ENCODE measurements around the gene FXYD4. TPM values are rescaled to one million over a fixed set of nuclear protein-coding genes. Genes with fewer than 3 reads are reported as not detected.

FXYD4 gene
- total RNA-seq, 2 donors from 2014 or later: not detected

GRCh38 chr10:43370671-43371215 lies 693 bp upstream of the FXYD4 start:
- intact Hi-C loops (cut with DNase I): no loop called here
- DNase-seq (ENCODE audit: low spot score): peak; percentile 54

GRCh38 chr10:43372765-43373361 lies 1.4 kb downstream of the FXYD4 start:
- intact Hi-C loops (cut with DNase I): no loop called here
- peak; percentile 58 for DNase-seq (ENCODE audit: low spot score)

- intact Hi-C loops (cut with DNase I): no loop called here
- peak; percentile 47 for DNase-seq (ENCODE audit: low spot score)
Observed at GRCh38 chr10:43373461-43373860, 2.0 kb downstream of the FXYD4 start.

GRCh38 chr10:43374194-43374593 lies 2.8 kb downstream of the FXYD4 start:
- DNase-seq (ENCODE audit: low spot score): peak; percentile 68
- intact Hi-C loops (cut with DNase I): no loop called here

GRCh38 chr10:43375401-43376020 lies 4.1 kb downstream of the FXYD4 start:
- intact Hi-C loops (cut with DNase I): no loop called here
- DNase-seq (ENCODE audit: low spot score): peak; percentile 62

- peak; percentile 36 for DNase-seq (ENCODE audit: low spot score)
- intact Hi-C loops (cut with DNase I): no loop called here
Observed at GRCh38 chr10:43376046-43376635, 4.7 kb downstream of the FXYD4 start.

- peak; percentile 59 for DNase-seq (ENCODE audit: low spot score)
- intact Hi-C loops (cut with DNase I): no loop called here
Observed at GRCh38 chr10:43376828-43377423, 5.5 kb downstream of the FXYD4 start.

- peak; percentile 48 for DNase-seq (ENCODE audit: low spot score)
- intact Hi-C loops (cut with DNase I): no loop called here
Observed at GRCh38 chr10:43377424-43377883, 6.0 kb downstream of the FXYD4 start.

- no peak for DNase-seq (ENCODE audit: low spot score)
- intact Hi-C loops (cut with DNase I): no loop called here
Observed at GRCh38 chr10:43380610-43381222, 9.3 kb downstream of the FXYD4 start.

- DNase-seq (ENCODE audit: low spot score): peak; percentile 35
Observed at GRCh38 chr10:43383204-43383971, 12.0 kb downstream of the FXYD4 start.

GRCh38 chr10:43384252-43385221 lies 13.1 kb downstream of the FXYD4 start:
- peak; percentile 67 for DNase-seq (ENCODE audit: low spot score)
- intact Hi-C loops (cut with DNase I): no loop called here

More at GRCh38 chr10:43383204-43383971, 12.0 kb downstream of the FXYD4 start:
- intact Hi-C loops (cut with DNase I): no loop called here

GRCh38 chr10:43385412-43386004 lies 14.1 kb downstream of the FXYD4 start:
- intact Hi-C loops (cut with DNase I): no loop called here
- no peak for DNase-seq (ENCODE audit: low spot score)

- peak; percentile 64 for DNase-seq (ENCODE audit: low spot score)
- intact Hi-C loops (cut with DNase I): no loop called here
Observed at GRCh38 chr10:43386549-43386948, 15.1 kb downstream of the FXYD4 start.

- peak; percentile 61 for DNase-seq (ENCODE audit: low spot score)
- intact Hi-C loops (cut with DNase I): no loop called here
Observed at GRCh38 chr10:43386981-43387677, 15.7 kb downstream of the FXYD4 start.

GRCh38 chr10:43387678-43388032 lies 16.2 kb downstream of the FXYD4 start:
- intact Hi-C loops (cut with DNase I): no loop called here
- DNase-seq (ENCODE audit: low spot score): peak; percentile 36

GRCh38 chr10:43389867-43390266 lies 18.4 kb downstream of the FXYD4 start:
- DNase-seq (ENCODE audit: low spot score): no peak
- intact Hi-C loops (cut with DNase I): no loop called here

GRCh38 chr10:43390333-43390732 lies 18.9 kb downstream of the FXYD4 start:
- DNase-seq (ENCODE audit: low spot score): peak; percentile 35
- intact Hi-C loops (cut with DNase I): no loop called here

All from posterior vena cava (tissue), 2 donors.